HepG2 (cell line): Measurements from ENCODE around the gene UQCC2. TPM values are rescaled to one million over a fixed set of nuclear protein-coding genes. Genes with fewer than 3 reads are reported as not detected.

ENCODE experiments used
- ATAC-seq: fragments of 200-7000 bp; cut with Tn5 transposase; 3 replicates; pipeline ENCODE4 v1.9.1; 2020; ENCODE audit warnings: mild to moderate bottlenecking, moderate library complexity
- BruUV-seq: library from RNA; stranded (reverse); fragments of 400-500 nt; replicated peaks from 2 replicates; lab custom pipeline; 2021; lab: Mats Ljungman, UMichigan
- CTCF ChIA-PET: fragments of 300-600 bp; formaldehyde crosslinking; extraction: SDS; loops from one replicate; lab custom pipeline; 2021; ENCODE audit warnings: low total read pairs, inconsistent platforms, low intra/inter-chr PET ratio; lab: Yijun Ruan, JAX
- POLR2A ChIA-PET: fragments of 350-600 bp; sonication (Branson Sonifier 250); formaldehyde crosslinking; loops from one replicate; lab custom pipeline; 2020; ENCODE audit warnings: antibody characterized with exemption, inconsistent platforms; lab: Yijun Ruan, JAX
- DNase-seq: peaks from one replicate; pipeline ENCODE4 v3.0.0-alpha.2; 2015; ENCODE audit warnings: low spot score
- FAIRE-seq: peaks from 3 replicates; lab custom pipeline; 2011; peaks lifted over from hg19 to GRCh38; lab: Jason Lieb, UNC
- H2AFZ ChIP-seq: one replicate; pipeline ENCODE4 v1.6.1; 2011; ENCODE audit warnings: low read length, inconsistent platforms
- H3K27ac ChIP-seq: fragments of 300-600 bp; 3 replicates; pipeline ENCODE4 v1.8.0; 2011; ENCODE audit warnings: mixed run types, mild to moderate bottlenecking, mixed read lengths, low read length, inconsistent platforms; ENCODE audit not compliant: insufficient read depth; ENCODE audit errors: extremely low read length
- H3K27me3 ChIP-seq, 2 experiments: fragments of 200-600 bp in 1 of 2; 2 replicates in 1 of 2; 3 replicates in 1 of 2; pipeline versions ENCODE4 v1.6.0 to v1.8.0; 2011; ENCODE audit warnings: low read length in 2 of 2, mild to moderate bottlenecking in 2 of 2, moderate library complexity in 2 of 2, inconsistent platforms in 1 of 2; ENCODE audit not compliant: insufficient read depth in 2 of 2, control insufficient read depth in 1 of 2
- H3K36me3 ChIP-seq, 2 experiments: fragments of 200-600 bp in 1 of 2; replicated peaks in 1 of 2; 2 replicates in 1 of 2; 3 replicates in 1 of 2; pipeline versions ENCODE4 v1.5.1 to v1.8.0; 2011; ENCODE audit warnings: low read length in 2 of 2, inconsistent platforms in 1 of 2; ENCODE audit not compliant: insufficient read depth in 2 of 2, control insufficient read depth in 1 of 2
- H3K4me1 ChIP-seq: 2 replicates; pipeline ENCODE4 v1.5.1; 2012; ENCODE audit warnings: low read length, inconsistent platforms; ENCODE audit not compliant: insufficient read depth
- H3K4me2 ChIP-seq: 2 replicates; pipeline ENCODE4 v1.6.0; 2011; ENCODE audit warnings: low read depth, low read length, inconsistent platforms
- H3K4me3 ChIP-seq, 3 experiments: fragments of 200-600 bp in 1 of 3; sonication (generic), shearing (Covaris generic) in 1 of 3; replicated peaks in 1 of 3; 2 replicates each; pipeline ENCODE4 v1.5.1; 2011 to 2016; ENCODE audit warnings: low read length in 3 of 3, inconsistent platforms in 2 of 3, low read depth in 2 of 3, mild to moderate bottlenecking in 2 of 3, control low read depth in 1 of 3, mixed read lengths in 1 of 3; ENCODE audit not compliant: insufficient read depth in 1 of 3
- H3K79me2 ChIP-seq: one replicate; pipeline ENCODE4 v1.6.1; 2011; ENCODE audit warnings: low read length, inconsistent platforms; ENCODE audit not compliant: insufficient read depth
- H3K9ac ChIP-seq: 2 replicates; pipeline ENCODE4 v1.6.0; 2011; ENCODE audit warnings: mild to moderate bottlenecking, low read depth, low read length, inconsistent platforms; ENCODE audit not compliant: insufficient read depth
- H3K9me3 ChIP-seq: 2 replicates; pipeline ENCODE4 v1.5.1; 2012; ENCODE audit warnings: mild to moderate bottlenecking, low read length
- H4K20me1 ChIP-seq: 2 replicates; pipeline ENCODE4 v1.6.0; 2011; ENCODE audit warnings: inconsistent platforms, mild to moderate bottlenecking, low read length, moderate library complexity; ENCODE audit not compliant: insufficient read depth
- ARID3A ChIP-seq: IDR thresholded peaks from 2 replicates; pipeline ENCODE4 v1.6.1; 2012; ENCODE audit warnings: low read depth, low read length, improper control_type of control experiment
- CBX1 ChIP-seq: IDR thresholded peaks from one replicate; pipeline ENCODE4 v1.6.1; 2016; ENCODE audit warnings: antibody characterized with exemption, low read depth
- CCAR2 ChIP-seq: fragments of 200-400 bp; formaldehyde crosslinking; optimal IDR thresholded peaks from 2 replicates; pipeline ENCODE3; 2018; ENCODE audit warnings: low read depth, mild to moderate bottlenecking, low read length, moderate library complexity
- CREBL2 ChIP-seq: sonication (generic); formaldehyde crosslinking; IDR thresholded peaks from 2 replicates; pipeline ENCODE4 v1.8.1; 2023; ENCODE audit warnings: missing genetic modification reagents, mild to moderate bottlenecking, borderline replicate concordance
- ELF4 ChIP-seq: sonication (generic); formaldehyde crosslinking; IDR thresholded peaks from 2 replicates; pipeline ENCODE4 v1.5.0; 2020; ENCODE audit warnings: missing genetic modification reagents, mild to moderate bottlenecking, moderate library complexity, borderline replicate concordance
- FOSL2 ChIP-seq: sonication (generic); formaldehyde crosslinking; IDR thresholded peaks from 2 replicates; pipeline ENCODE4 v1.4.0; 2020; ENCODE audit warnings: missing genetic modification reagents
- FOXA1 ChIP-seq, 2 experiments: fragments of 450-650 bp in 1 of 2; sonication (generic) in 1 of 2; formaldehyde crosslinking in 1 of 2; IDR thresholded peaks; 2 replicates each; pipeline versions ENCODE4 v1.4.0 to v1.6.1; 2016 to 2020; ENCODE audit warnings: missing genetic modification reagents in 1 of 2
- GATA4 ChIP-seq: sonication (generic); IDR thresholded peaks from 2 replicates; pipeline ENCODE4 v1.6.1; 2016; ENCODE audit warnings: antibody characterized with exemption, low read depth, borderline replicate concordance
- LCORL ChIP-seq, 2 experiments: fragments of 450-650 bp in 1 of 2; sonication (generic) in 1 of 2; formaldehyde crosslinking in 1 of 2; IDR thresholded peaks; 2 replicates each; pipeline versions ENCODE4 v1.5.0 to v1.6.1; 2017 to 2020; ENCODE audit warnings: antibody characterized with exemption in 1 of 2, missing genetic modification reagents in 1 of 2
- PBX3 ChIP-seq: sonication (generic); formaldehyde crosslinking; IDR thresholded peaks from 2 replicates; pipeline ENCODE4 v1.8.1; 2023; ENCODE audit warnings: missing genetic modification reagents, inconsistent platforms, borderline replicate concordance
- PHF5A ChIP-seq: IDR thresholded peaks from one replicate; pipeline ENCODE4 v1.6.1; 2018; ENCODE audit warnings: low read depth, missing genetic modification reagents; ENCODE audit not compliant: unreplicated experiment
- RFX5 ChIP-seq: IDR thresholded peaks from 2 replicates; pipeline ENCODE4 v1.6.1; 2011; ENCODE audit warnings: low read depth, low read length, improper control_type of control experiment
- RNF2 ChIP-seq: fragments of 450-650 bp; conservative IDR thresholded peaks from 2 replicates; pipeline ENCODE4 v1.6.1; 2016; ENCODE audit warnings: low read depth
- SETDB1 ChIP-seq: sonication (generic); formaldehyde crosslinking; IDR thresholded peaks from 2 replicates; pipeline ENCODE4 v1.5.1; 2020; ENCODE audit warnings: missing genetic modification reagents, mild to moderate bottlenecking, borderline replicate concordance
- SP1 ChIP-seq, 2 experiments: fragments of 450-650 bp in 1 of 2; sonication (generic) in 1 of 2; formaldehyde crosslinking in 1 of 2; IDR thresholded peaks; 2 replicates each; pipeline versions ENCODE4 v1.4.0 to v1.6.1; 2016 to 2020; ENCODE audit warnings: missing genetic modification reagents in 1 of 2
- TBL1XR1 ChIP-seq: fragments of 150-350 bp; IDR thresholded peaks from 2 replicates; pipeline ENCODE4 v1.6.1; 2014; ENCODE audit warnings: borderline replicate concordance, low read length; ENCODE audit not compliant: partially characterized antibody
- ZBTB2 ChIP-seq: sonication (generic); formaldehyde crosslinking; IDR thresholded peaks from 2 replicates; pipeline ENCODE4 v1.8.0; 2022; ENCODE audit warnings: low read depth, missing genetic modification reagents
- ZNF234 ChIP-seq: sonication (generic); formaldehyde crosslinking; conservative IDR thresholded peaks from 2 replicates; pipeline ENCODE4 v1.5.1; 2020; ENCODE audit warnings: mild to moderate bottlenecking, missing genetic modification reagents
- ZNF460 ChIP-seq: sonication (generic); formaldehyde crosslinking; IDR thresholded peaks from 2 replicates; pipeline ENCODE4 v1.5.1; 2020; ENCODE audit warnings: missing genetic modification reagents, mild to moderate bottlenecking, borderline replicate concordance
- ZNF740 ChIP-seq: sonication (generic); formaldehyde crosslinking; IDR thresholded peaks from 2 replicates; pipeline ENCODE4 v1.4.0; 2020; ENCODE audit warnings: missing genetic modification reagents
- WGBS: methylation state at CpG from one replicate; pipeline ENCODE4 v1.1.6; 2017; ENCODE audit warnings: low lambda C conversion rate; 5-methylcytosine and 5-hydroxymethylcytosine counted together
- in situ Hi-C: cut with HindIII; loops from 2 replicates; pipeline ENCODE4 v1.10.0; 2017; ENCODE audit warnings: low pct_unique_long_range_greater_than_20kb; ENCODE audit not compliant: extremely low pct_ligation_motif_present
- intact Hi-C: fragments of 100-400 bp; cut with micrococcal nuclease; formaldehyde crosslinking; loops from one replicate; pipeline ENCODE4 v1.10.0; 2022; ENCODE audit not compliant: unreplicated experiment
- polyA plus RNA-seq, 8 experiments: library from polyadenylated mRNA; depleted of rRNA in 3 of 8; stranded (reverse) in 7 of 8; unstranded in 1 of 8; fragments of >200 nt; fragmentation: Illumina TruSeq in 4 of 8; extraction: Trizol in 4 of 8; gene quantifications; 2 replicates each; pipeline versions ENCODE4 v1.2.1 to v1.2.3, GENCODE V29; 2011 to 2016; ENCODE audit warnings: low read depth in 4 of 8, missing spikeins in 1 of 8, mixed read lengths in 1 of 8; ENCODE audit not compliant: insufficient read depth in 1 of 8
- total RNA-seq, 5 experiments: library from RNA; depleted of rRNA; stranded (reverse); fragments of >200 nt; fragmentation: Illumina TruSeq; extraction: Trizol; gene quantifications; 2 replicates each; pipeline ENCODE4 v1.2.3, GENCODE V29; 2016; ENCODE audit warnings: low read depth in 1 of 5

Gene UQCC2
- total and polyA plus RNA-seq, 2 of the 13 experiments (the other 11 are each of a cell fraction or from before 2014, with no cell fraction given): 82.4 to 238 TPM

GRCh38 chr6:33758815-33759216, 47.3 kb upstream of the UQCC2 start:
- Histone ChIP-seq H3K79me2 (no peaks in the 10 kb centered on the region), H3K36me3 (no peaks in the 10 kb centered on the region), H3K27ac (no peak overlapping the region), H3K9me3 (no peaks in the 10 kb centered on the region), H3K27me3 (peaks cover 0 to 6% of the 10 kb centered on the region in 2 experiments; a peak in 3 of 5 replicates), H3K4me3 (no peak overlapping the region), H3K4me2 (no peak overlapping the region), H3K9ac (no peak overlapping the region), H3K4me1 (peaks cover 36% of the 10 kb centered on the region), H4K20me1 (no peaks in the 10 kb centered on the region), H2AFZ (no peak overlapping the region)
- FAIRE-seq: no peak
- BruUV-seq: no TSS peak
- CTCF ChIA-PET: no interaction called here
- 2% methylated on average over 7 of the region's 7 CpGs for WGBS
- intact Hi-C loops: no loop called here
- POLR2A ChIA-PET: interaction anchor here (1.8 to 3.9 kb wide), 3 partner anchors 8 to 47 kb away, joined by 5 to 48 read pairs (median 39); partner anchors contain the start of genes IP6K3 and UQCC2
- in situ Hi-C loops: no loop called here
- no peak for DNase-seq
- no peak for ATAC-seq
- no peak for TF ChIP-seq CCAR2
- no peak for TF ChIP-seq CREBL2
- no peak for TF ChIP-seq LCORL (IDR thresholded peaks at IDR 0.05)
- TF ChIP-seq LCORL (CRISPR knock-in tag; IDR thresholded peaks at IDR 0.05): no peak
- TF ChIP-seq PHF5A (CRISPR knock-in tag): no peak
- no peak for TF ChIP-seq ZNF234 (CRISPR knock-in tag)
- no peak for TF ChIP-seq SP1 (IDR thresholded peaks at IDR 0.05)
- TF ChIP-seq SP1 (CRISPR knock-in tag; IDR thresholded peaks at IDR 0.05): no peak
- TF ChIP-seq ZNF460 (CRISPR knock-in tag): no peak
- no peak for TF ChIP-seq ZNF740 (CRISPR knock-in tag)
- no peak for TF ChIP-seq SETDB1 (CRISPR knock-in tag)
- TF ChIP-seq FOXA1 (IDR thresholded peaks at IDR 0.05): no peak
- peak; percentile 38; the same call in 1 of the 2 replicates for TF ChIP-seq FOXA1 (CRISPR knock-in tag; IDR thresholded peaks at IDR 0.05)
- no peak for TF ChIP-seq PBX3 (CRISPR knock-in tag)
- TF ChIP-seq TBL1XR1: no peak
- no peak for TF ChIP-seq FOSL2
- TF ChIP-seq CBX1: no peak
- TF ChIP-seq ARID3A: no peak
- no peak for TF ChIP-seq ZBTB2
- no peak for TF ChIP-seq RNF2
- no peak for TF ChIP-seq GATA4
- no peak for TF ChIP-seq ELF4 (CRISPR knock-in tag)
- no peak for TF ChIP-seq RFX5
